ENCODE data around the gene NCOA3. TPM values are rescaled to one million over a fixed set of nuclear protein-coding genes. Genes with fewer than 3 reads are reported as not detected.
A peak's percentile ranks its signal among the peaks of the same experiment; 100 is the strongest.

The NCOA3 gene
- total and polyA plus RNA-seq, 2 of the 8 experiments (the other 6 are each of a cell fraction or from before 2014, with no cell fraction given), result 7.9 to 24.7 TPM

- whole genome bisulfite sequencing, 2 experiments (ENCODE audit: extremely low coverage in 1 of 2, insufficient coverage in 1 of 2, insufficient read length in 1 of 2, insufficient replicate concordance in 2 of 2, low coverage in 1 of 2, low lambda C conversion rate in 2 of 2, missing lambda C conversion rate in 1 of 2), result 57% methylated on average over 8 of the region's 8 CpGs; no CpG with 5 or more reads in 1 of the 2 experiments
- Histone ChIP-seq H4K20me1 (replicated peaks in 1 of 2; ENCODE audit: control insufficient read depth in 1 of 2, insufficient read depth in 2 of 2, low read length in 2 of 2) (peaks cover 1 to 5% of the 10 kb centered on the region in 2 experiments), H3K9me3 (ENCODE audit: insufficient read depth in 2 of 2, low read depth in 1 of 2, low read length in 1 of 2) (no peaks in the 10 kb centered on the region), H2BK15ac (ENCODE audit: low read length) (0 out of 2 replicates have a peak overlapping the region, but pooled peaks have one; percentile 55), H3K4ac (replicated peaks; ENCODE audit: insufficient read length, low read depth, low read length) (no peak overlapping the region), H3K56ac (replicated peaks; ENCODE audit: insufficient read length, low read depth, low read length) (no peak overlapping the region), H3K4me2 (ENCODE audit: insufficient read depth in 1 of 2, low read depth in 2 of 2, low read length in 2 of 2) (no peak overlapping the region), H2BK20ac (ENCODE audit: low read length) (no peak overlapping the region), H2BK120ac (replicated peaks; ENCODE audit: low read depth, low read length) (no peak overlapping the region), H3K18ac (ENCODE audit: extremely low read depth, low read length) (no peak overlapping the region), H3K79me2 (ENCODE audit: control insufficient read depth in 1 of 2, insufficient read depth in 2 of 2, low read length in 2 of 2) (peaks cover 0 to 65% of the 10 kb centered on the region in 2 experiments), H3K79me1 (ENCODE audit: low read depth, low read length) (peaks cover 5% of the 10 kb centered on the region; the same call in 1 of the 2 replicates), H4K5ac (ENCODE audit: insufficient read length, low read depth, low read length) (no peak overlapping the region), H4K91ac (replicated peaks; ENCODE audit: insufficient read length, low read length) (no peak overlapping the region), H2BK5ac (ENCODE audit: low read depth, low read length) (no peak overlapping the region), H3K27ac (ENCODE audit: low read depth, low read length) (no peak overlapping the region), H2BK12ac (ENCODE audit: low read depth, low read length) (no peak overlapping the region), H3K36me3 (ENCODE audit: control insufficient read depth in 2 of 4, insufficient read depth in 4 of 4, low read length in 3 of 4) (no peaks in the 10 kb centered on the region), H2AK5ac (ENCODE audit: low read depth, low read length) (no peak overlapping the region), H2AFZ (ENCODE audit: low read length) (no peak overlapping the region), H3K4me1 (replicated peaks in 1 of 4; ENCODE audit: control insufficient read depth in 3 of 4, insufficient read depth in 4 of 4, low read length in 3 of 4) (peaks cover 0 to 2% (median 1%) of the 10 kb centered on the region in 4 experiments; a peak in 2 of 7 replicates), H4K8ac (ENCODE audit: extremely low read depth, insufficient read depth, low read length) (no peak overlapping the region), H3K14ac (ENCODE audit: insufficient read length) (no peak overlapping the region), H3K9ac (replicated peaks in 1 of 4; ENCODE audit: extremely low read depth in 1 of 4, low read depth in 3 of 4, low read length in 3 of 4) (no peak overlapping the region), H3K27me3 (replicated peaks in 1 of 4; ENCODE audit: control insufficient read depth in 3 of 4, extremely low read depth in 1 of 4, insufficient read depth in 3 of 4, low read length in 3 of 4) (no peaks in the 10 kb centered on the region), H3K4me3 (ENCODE audit: extremely low read depth in 1 of 4, insufficient read depth in 2 of 4, low read depth in 3 of 4, low read length in 4 of 4) (no peak overlapping the region), H3K23me2 (ENCODE audit: low read depth, low read length) (no peaks in the 10 kb centered on the region; the same call in 1 of the 2 replicates), H3K23ac (ENCODE audit: insufficient read length) (no peak overlapping the region)
- POLR2A ChIA-PET (ENCODE audit: partially characterized antibody), result interaction anchor here (0.6 to 1.4 kb wide), 5 partner anchors 15 to 1286 kb away, joined by 3 to 6 read pairs (median 3); no protein-coding TSS in a partner anchor
- DNase-seq (ENCODE audit: low read depth in 1 of 2, low spot score in 2 of 2) (peak; percentile 50 to 65), FAIRE-seq (peak; percentile 7)
- CTCF ChIA-PET (ENCODE audit: partially characterized antibody), result interaction anchor here (0.7 to 4.4 kb wide), 18 partner anchors 10 to 129 kb away, joined by 3 to 20 read pairs (median 4); no protein-coding TSS in a partner anchor
- peak; percentile 56 to 64 for TF ChIP-seq RAD21 (IDR thresholded peaks at IDR 0.05 in 1 of 2, conservative IDR thresholded peaks at IDR 0.05 in 1 of 2; ENCODE audit: low read depth in 2 of 2, low read length in 2 of 2)
- TF ChIP-seq RFX5 (IDR thresholded peaks at IDR 0.05; ENCODE audit: borderline replicate concordance, low read depth, low read length), result no peak
- TF ChIP-seq CTCF (IDR thresholded peaks at IDR 0.05; ENCODE audit: control extremely low read depth in 1 of 3, insufficient read depth in 1 of 3, low read depth in 1 of 3, low read length in 3 of 3), result peak; percentile 72 to 89 (median 87)
- TF ChIP-seq CHD2 (IDR thresholded peaks at IDR 0.05; ENCODE audit: low read length), result 0 out of 2 replicates have a peak, but pooled peaks have one; percentile 23
Observed at GRCh38 chr20:47535088-47535487, 33.4 kb downstream of the NCOA3 start.
